Body of pancreas (tissue), 4 donors: ENCODE data around the gene CCDC112.
A peak's percentile ranks its signal among the peaks of the same experiment; 100 is the strongest.

Experiments used
- POLR2A ChIP-seq, 3 donors: fragments of 450-650 bp; IDR thresholded peaks; one replicate each; pipeline ENCODE4 v1.6.1; 2016; ENCODE audit warnings: antibody characterized with exemption in 3 of 3, mild to moderate bottlenecking in 2 of 3
- TF ChIP-seq, protein P1 (sequence below), 7 experiments: fragments of 450-650 bp in 4 of 7; fragments of 200-600 bp in 3 of 7; sonication (generic) in 3 of 7; IDR thresholded peaks; one replicate each; pipeline ENCODE4 v1.5.1; 2016 to 2019; ENCODE audit warnings: antibody characterized with exemption in 7 of 7

GRCh38 chr5:115263078-115263380 lies 33.4 kb downstream of the CCDC112 start:
- TF ChIP-seq, protein P1, sequence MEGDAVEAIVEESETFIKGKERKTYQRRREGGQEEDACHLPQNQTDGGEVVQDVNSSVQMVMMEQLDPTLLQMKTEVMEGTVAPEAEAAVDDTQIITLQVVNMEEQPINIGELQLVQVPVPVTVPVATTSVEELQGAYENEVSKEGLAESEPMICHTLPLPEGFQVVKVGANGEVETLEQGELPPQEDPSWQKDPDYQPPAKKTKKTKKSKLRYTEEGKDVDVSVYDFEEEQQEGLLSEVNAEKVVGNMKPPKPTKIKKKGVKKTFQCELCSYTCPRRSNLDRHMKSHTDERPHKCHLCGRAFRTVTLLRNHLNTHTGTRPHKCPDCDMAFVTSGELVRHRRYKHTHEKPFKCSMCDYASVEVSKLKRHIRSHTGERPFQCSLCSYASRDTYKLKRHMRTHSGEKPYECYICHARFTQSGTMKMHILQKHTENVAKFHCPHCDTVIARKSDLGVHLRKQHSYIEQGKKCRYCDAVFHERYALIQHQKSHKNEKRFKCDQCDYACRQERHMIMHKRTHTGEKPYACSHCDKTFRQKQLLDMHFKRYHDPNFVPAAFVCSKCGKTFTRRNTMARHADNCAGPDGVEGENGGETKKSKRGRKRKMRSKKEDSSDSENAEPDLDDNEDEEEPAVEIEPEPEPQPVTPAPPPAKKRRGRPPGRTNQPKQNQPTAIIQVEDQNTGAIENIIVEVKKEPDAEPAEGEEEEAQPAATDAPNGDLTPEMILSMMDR (IDR thresholded peaks at IDR 0.05) = peak in 1 of 7 experiments; percentile 0
- TF ChIP-seq POLR2A (IDR thresholded peaks at IDR 0.05) = peak in 1 of 3 donors; percentile 19
